Endometrial microvascular endothelial cells (primary cell): ENCODE results near the gene PTPN9. TPM values are rescaled to one million over a fixed set of nuclear protein-coding genes. Genes with fewer than 3 reads are reported as not detected.

ENCODE experiments used
- in situ Hi-C: cut with HindIII; loops from 2 replicates; pipeline ENCODE4 v1.10.0; 2017; ENCODE audit warnings: low sequenced_read_pairs, low pct_unique_long_range_greater_than_20kb; ENCODE audit errors: inconsistent ontology term
- total RNA-seq: library from RNA; depleted of rRNA; stranded (reverse); fragments of >200 nt; gene quantifications from one replicate; pipeline ENCODE4 v1.2.3, GENCODE V29; 2015; ENCODE audit errors: inconsistent ontology term

PTPN9 gene
- 19.1 TPM for total RNA-seq

- in situ Hi-C loops, result no loop called here
Measured at GRCh38 chr15:75578948-75579920, at the start of gene PTPN9. PTPN9 (minus strand) TSS chr15:75579315; CDS start chr15:75578776, 539 bp downstream.

- in situ Hi-C loops, result no loop called here
Measured at GRCh38 chr15:75625542-75626347, 46.6 kb upstream of the PTPN9 start, which contains the start of gene SNUPN. SNUPN (minus strand) TSS chr15:75625725; CDS start chr15:75621051, 4,674 bp downstream.

- in situ Hi-C loops, result no loop called here
Measured at GRCh38 chr15:75622505-75622904, 43.4 kb upstream of the PTPN9 start.

GRCh38 chr15:75620841-75621391, 41.8 kb upstream of the PTPN9 start:
- in situ Hi-C loops, result no loop called here

- in situ Hi-C loops, result no loop called here
Measured at GRCh38 chr15:75620058-75620820, 41.1 kb upstream of the PTPN9 start.

- in situ Hi-C loops, result no loop called here
Measured at GRCh38 chr15:75616766-75617165, 37.7 kb upstream of the PTPN9 start.

GRCh38 chr15:75606711-75607699, 27.9 kb upstream of the PTPN9 start:
- in situ Hi-C loops, result no loop called here

GRCh38 chr15:75606026-75606425, 26.9 kb upstream of the PTPN9 start:
- in situ Hi-C loops, result no loop called here

- in situ Hi-C loops, result no loop called here
Measured at GRCh38 chr15:75599401-75599800, 20.3 kb upstream of the PTPN9 start.

GRCh38 chr15:75598361-75598760, 19.2 kb upstream of the PTPN9 start:
- in situ Hi-C loops, result no loop called here

- in situ Hi-C loops, result no loop called here
Measured at GRCh38 chr15:75597667-75598341, 18.7 kb upstream of the PTPN9 start.

- in situ Hi-C loops, result no loop called here
Measured at GRCh38 chr15:75596703-75597345, 17.7 kb upstream of the PTPN9 start.

- in situ Hi-C loops, result no loop called here
Measured at GRCh38 chr15:75594276-75594675, 15.2 kb upstream of the PTPN9 start.

GRCh38 chr15:75591655-75592364, 12.7 kb upstream of the PTPN9 start:
- in situ Hi-C loops, result no loop called here

- in situ Hi-C loops, result no loop called here
Measured at GRCh38 chr15:75590239-75590638, 11.1 kb upstream of the PTPN9 start.

GRCh38 chr15:75589071-75589470, 10.0 kb upstream of the PTPN9 start:
- in situ Hi-C loops, result no loop called here
